GM13977 (cell line): ENCODE results near the gene KRTAP4-9.

Experiments
- DNase-seq: peaks from one replicate; pipeline ENCODE4 v3.0.0; 2012; ENCODE audit warnings: low spot score
- in situ Hi-C: fragments of 300-500 bp; cut with MboI; formaldehyde crosslinking; loops from one replicate; pipeline ENCODE4 v1.12.0; 2022; ENCODE audit warnings: low sequenced_read_pairs, low pct_unique_long_range_greater_than_20kb, mixed read lengths, inconsistent platforms; ENCODE audit not compliant: unreplicated experiment
- TF ChIP-seq, protein P1 (sequence below): IDR thresholded peaks from 2 replicates; pipeline ENCODE4 v1.5.1; 2012; ENCODE audit warnings: mild to moderate bottlenecking, control low read depth; ENCODE audit not compliant: insufficient read depth; ENCODE audit errors: extremely low read depth, missing control alignments

The KRTAP4-9 gene

DNA sequence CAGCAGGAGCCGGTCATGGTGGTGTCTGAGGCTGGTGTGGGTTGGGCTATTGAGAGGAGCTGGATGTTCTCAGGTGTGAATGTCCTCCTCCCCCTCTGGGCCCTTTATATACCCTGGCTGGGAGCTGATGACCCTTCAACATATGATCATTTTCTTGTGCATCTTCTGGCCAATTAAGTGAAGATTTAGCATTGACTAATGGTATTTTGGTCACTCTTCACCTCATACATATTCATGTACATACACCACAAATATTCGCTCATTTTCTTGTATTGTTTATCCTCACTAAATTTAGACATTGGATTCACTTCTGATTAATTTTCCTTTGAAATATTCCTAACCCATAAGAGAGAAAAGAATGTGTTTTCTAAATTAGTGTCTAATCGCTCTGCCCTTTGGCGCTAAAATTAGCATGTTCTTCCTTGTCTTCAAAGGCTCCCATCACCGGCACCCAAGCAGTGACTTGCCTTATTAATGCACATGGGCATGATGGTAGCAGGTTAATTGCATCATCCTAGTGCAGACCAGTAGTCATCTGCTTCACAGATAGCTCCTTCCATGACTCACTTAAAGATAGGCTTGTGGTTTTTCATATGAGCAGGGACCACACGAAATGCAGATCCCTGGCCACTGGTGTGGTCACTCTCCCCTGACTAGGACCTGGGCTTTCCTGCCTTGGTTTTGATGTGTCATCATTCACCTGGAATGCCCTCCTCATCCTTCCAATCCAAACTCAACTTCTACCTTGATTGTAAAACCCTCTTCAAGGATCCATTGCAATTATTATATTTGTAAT lies 39.2 kb upstream of the KRTAP4-9 start, which contains the start of gene KRTAP2-4:
Gene KRTAP2-4, minus strand, starts transcription at position 51 of the 796 bp plus-strand sequence. Its CDS starts 34 bp downstream, at position 17.
- no peak for DNase-seq
- in situ Hi-C loops, result no loop called here
- TF ChIP-seq, protein P1, sequence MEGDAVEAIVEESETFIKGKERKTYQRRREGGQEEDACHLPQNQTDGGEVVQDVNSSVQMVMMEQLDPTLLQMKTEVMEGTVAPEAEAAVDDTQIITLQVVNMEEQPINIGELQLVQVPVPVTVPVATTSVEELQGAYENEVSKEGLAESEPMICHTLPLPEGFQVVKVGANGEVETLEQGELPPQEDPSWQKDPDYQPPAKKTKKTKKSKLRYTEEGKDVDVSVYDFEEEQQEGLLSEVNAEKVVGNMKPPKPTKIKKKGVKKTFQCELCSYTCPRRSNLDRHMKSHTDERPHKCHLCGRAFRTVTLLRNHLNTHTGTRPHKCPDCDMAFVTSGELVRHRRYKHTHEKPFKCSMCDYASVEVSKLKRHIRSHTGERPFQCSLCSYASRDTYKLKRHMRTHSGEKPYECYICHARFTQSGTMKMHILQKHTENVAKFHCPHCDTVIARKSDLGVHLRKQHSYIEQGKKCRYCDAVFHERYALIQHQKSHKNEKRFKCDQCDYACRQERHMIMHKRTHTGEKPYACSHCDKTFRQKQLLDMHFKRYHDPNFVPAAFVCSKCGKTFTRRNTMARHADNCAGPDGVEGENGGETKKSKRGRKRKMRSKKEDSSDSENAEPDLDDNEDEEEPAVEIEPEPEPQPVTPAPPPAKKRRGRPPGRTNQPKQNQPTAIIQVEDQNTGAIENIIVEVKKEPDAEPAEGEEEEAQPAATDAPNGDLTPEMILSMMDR, result no peak

DNA sequence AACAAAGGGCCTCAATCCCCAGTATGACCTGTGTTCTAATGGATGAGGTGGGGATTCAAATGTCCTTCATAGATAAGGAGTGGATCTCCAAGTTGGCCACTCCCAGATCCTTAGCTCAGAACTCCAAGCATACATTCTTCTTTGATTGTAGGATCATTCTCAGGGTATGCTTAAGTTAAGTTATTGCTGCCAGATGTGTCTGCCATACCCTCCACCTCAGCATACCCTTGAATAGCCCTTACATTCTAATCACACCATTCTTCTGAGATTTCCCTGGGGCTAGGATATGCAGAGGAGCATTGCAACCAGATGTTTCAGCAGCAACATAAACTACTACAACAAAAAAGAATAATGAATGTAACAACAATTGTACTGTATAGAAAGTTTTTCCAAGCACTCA lies 37.9 kb upstream of the KRTAP4-9 start:
- in situ Hi-C loops, result no loop called here
- no peak for DNase-seq
- TF ChIP-seq, protein P1, result no peak

DNA sequence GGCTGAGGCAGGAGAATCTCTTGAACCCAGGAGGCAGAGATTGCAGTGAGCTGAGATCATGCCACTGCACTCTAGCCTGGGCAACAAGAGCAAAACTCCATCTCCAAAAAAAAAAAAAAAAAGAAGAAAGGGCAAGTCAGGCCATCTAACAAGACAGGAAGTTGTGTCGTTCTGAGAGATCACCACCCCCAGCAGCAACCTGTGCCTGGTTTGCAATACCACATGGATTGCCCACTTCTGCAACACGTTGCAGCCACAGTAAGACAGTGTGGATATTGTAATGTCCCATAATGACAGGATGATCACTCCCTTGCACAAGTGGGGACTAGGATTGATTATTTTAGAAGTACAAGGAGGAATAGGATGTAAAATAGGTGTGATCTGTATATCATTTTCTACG lies 36.2 kb upstream of the KRTAP4-9 start:
- in situ Hi-C loops, result no loop called here
- TF ChIP-seq, protein P1, result no peak
- no peak for DNase-seq

DNA sequence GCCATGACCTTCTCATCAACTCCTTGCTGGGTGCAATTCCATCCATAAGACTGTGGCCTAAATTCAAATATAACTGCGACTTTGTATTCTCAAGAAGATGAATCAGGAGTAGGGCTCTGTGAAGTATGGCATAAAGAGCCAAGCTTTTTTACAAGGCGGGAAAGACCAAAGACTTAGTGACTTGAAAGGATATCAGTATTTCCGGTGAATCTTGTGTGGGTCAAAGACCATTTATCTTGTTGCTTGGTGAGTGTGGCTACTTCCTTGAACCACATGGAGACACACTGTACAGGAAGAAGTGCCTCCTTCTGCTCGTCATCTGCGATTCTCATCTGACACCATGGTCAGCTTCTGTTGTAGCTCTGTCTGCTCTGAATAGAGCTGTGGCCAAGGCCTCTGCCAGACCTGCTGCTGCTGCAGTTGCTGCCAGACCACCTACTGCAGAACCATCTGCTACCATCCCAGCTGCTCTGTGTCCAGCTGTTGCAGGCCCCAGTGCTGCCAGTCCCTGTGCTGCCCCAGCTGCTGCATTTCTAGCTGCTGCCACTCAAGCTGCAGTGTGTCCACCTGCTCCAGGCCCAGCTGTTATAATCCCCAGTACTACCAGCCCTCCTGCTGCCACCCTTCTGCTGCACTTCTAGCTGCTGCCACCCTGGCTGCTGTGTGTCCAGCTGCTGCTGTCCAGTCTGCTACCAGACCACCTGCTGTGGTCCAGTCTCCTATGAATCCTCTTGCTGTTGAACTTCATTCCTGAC lies 33.4 kb upstream of the KRTAP4-9 start:
- TF ChIP-seq, protein P1, result no peak
- DNase-seq, result no peak
- in situ Hi-C loops, result no loop called here

DNA sequence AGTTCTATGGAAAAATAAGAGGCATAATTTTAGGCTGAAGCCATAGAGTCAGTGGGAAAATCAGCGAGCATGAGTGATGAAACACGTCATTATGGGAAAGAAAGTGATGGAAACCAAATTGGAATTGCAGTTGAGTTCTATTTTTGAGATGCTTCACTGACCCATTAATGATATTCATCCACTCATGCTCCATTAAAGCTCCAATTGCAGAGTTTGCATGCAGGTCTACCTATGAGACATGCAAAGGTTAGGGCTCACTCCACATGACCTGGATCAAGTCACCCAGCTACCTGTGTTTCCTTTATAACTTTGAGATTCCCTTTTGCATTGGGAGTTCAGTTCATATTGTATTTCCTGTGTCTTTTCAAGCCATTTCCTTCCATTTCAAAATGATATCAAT lies 31.5 kb upstream of the KRTAP4-9 start:
- DNase-seq, result no peak
- in situ Hi-C loops, result no loop called here
- TF ChIP-seq, protein P1, result no peak

DNA sequence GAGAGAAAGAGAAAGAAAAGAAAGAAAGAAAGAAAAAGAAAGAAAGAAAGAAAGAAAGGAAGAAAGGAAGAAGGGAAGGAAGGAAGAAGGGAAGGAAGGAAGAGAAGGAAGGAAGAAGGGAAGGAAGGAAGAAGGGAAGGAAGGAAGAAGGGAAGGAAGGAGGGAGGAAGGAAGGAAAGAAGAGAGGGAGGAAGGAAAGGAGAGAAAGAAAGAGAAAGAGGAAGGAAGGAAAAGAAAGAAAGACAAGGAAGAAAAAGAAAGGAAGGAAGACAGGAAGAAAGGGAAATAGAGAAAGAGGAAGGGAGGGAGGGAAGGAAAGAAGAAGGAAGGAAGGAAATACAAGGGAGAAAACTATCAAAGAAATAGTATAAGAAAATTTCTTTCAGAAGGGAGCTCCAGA lies 28.4 kb upstream of the KRTAP4-9 start:
- DNase-seq, result no peak
- TF ChIP-seq, protein P1, result no peak
- in situ Hi-C loops, result no loop called here
